ENCODE results near the gene TAGAP.
"Not testable (repeated sequence)": the region's sequence is repeated elsewhere in the genome, so short reads cannot be mapped to it uniquely, and the experiment has no call there.

The TAGAP gene

GRCh38 chr6:158999154-158999665, 45.6 kb downstream of the TAGAP start:
- Mint-ChIP-seq H3K27me3 (ENCODE audit: low read depth) (no peaks in the 10 kb centered on the region), H3K4me3 (peak overlapping the region; percentile 99), H3K4me1 (ENCODE audit: low read depth) (peaks cover 22% of the 10 kb centered on the region), H3K9me3 (no peaks in the 10 kb centered on the region), H3K27ac (peak overlapping the region; percentile 95), H3K36me3 (ENCODE audit: low read depth) (peaks cover 7% of the 10 kb centered on the region)

- Mint-ChIP-seq H3K27me3 (ENCODE audit: low read depth) (no peaks in the 10 kb centered on the region), H3K4me1 (ENCODE audit: low read depth) (peaks cover 22% of the 10 kb centered on the region), H3K4me3 (no peak overlapping the region), H3K9me3 (no peaks in the 10 kb centered on the region), H3K27ac (no peak overlapping the region), H3K36me3 (ENCODE audit: low read depth) (peaks cover 4% of the 10 kb centered on the region)
Observed at GRCh38 chr6:158996856-158997255, 47.9 kb downstream of the TAGAP start.

GRCh38 chr6:158993639-158994038, 51.2 kb downstream of the TAGAP start:
- Mint-ChIP-seq H3K36me3 (ENCODE audit: low read depth) (peaks cover 12% of the 10 kb centered on the region), H3K4me1 (ENCODE audit: low read depth) (peaks cover 12% of the 10 kb centered on the region), H3K9me3 (peaks cover 12% of the 10 kb centered on the region), H3K27me3 (ENCODE audit: low read depth) (no peaks in the 10 kb centered on the region), H3K4me3 (no peak overlapping the region), H3K27ac (no peak overlapping the region)

- Mint-ChIP-seq H3K9me3 (peaks cover 23% of the 10 kb centered on the region), H3K27ac (no peak overlapping the region), H3K36me3 (ENCODE audit: low read depth) (peaks cover 18% of the 10 kb centered on the region), H3K4me3 (no peak overlapping the region), H3K4me1 (ENCODE audit: low read depth) (peaks cover 10% of the 10 kb centered on the region), H3K27me3 (ENCODE audit: low read depth) (no peaks in the 10 kb centered on the region)
Observed at GRCh38 chr6:158991017-158991723, 53.6 kb downstream of the TAGAP start.

- H3K4me3 Mint-ChIP-seq; H3K4me1 Mint-ChIP-seq (ENCODE audit: low read depth); H3K27ac Mint-ChIP-seq; H3K27me3 Mint-ChIP-seq (ENCODE audit: low read depth): not testable (repeated sequence)
- H3K9me3 Mint-ChIP-seq: peaks cover 23% of the 10 kb centered on the region
- H3K36me3 Mint-ChIP-seq (ENCODE audit: low read depth): peaks cover 14% of the 10 kb centered on the region
Observed at GRCh38 chr6:158989711-158990110, 55.1 kb downstream of the TAGAP start.

GRCh38 chr6:158988477-158988876, 56.3 kb downstream of the TAGAP start:
- Mint-ChIP-seq H3K36me3 (ENCODE audit: low read depth) (peaks cover 14% of the 10 kb centered on the region), H3K9me3 (peaks cover 23% of the 10 kb centered on the region), H3K27ac (no peak overlapping the region), H3K4me1 (ENCODE audit: low read depth) (peaks cover 5% of the 10 kb centered on the region), H3K27me3 (ENCODE audit: low read depth) (no peaks in the 10 kb centered on the region), H3K4me3 (no peak overlapping the region)

GRCh38 chr6:158987657-158988056, 57.1 kb downstream of the TAGAP start:
- peaks cover 5% of the 10 kb centered on the region for H3K4me1 Mint-ChIP-seq (ENCODE audit: low read depth)
- no peak overlapping the region for H3K4me3 Mint-ChIP-seq
- H3K9me3 Mint-ChIP-seq: peaks cover 23% of the 10 kb centered on the region
- H3K27me3 Mint-ChIP-seq (ENCODE audit: low read depth): no peaks in the 10 kb centered on the region
- peaks cover 14% of the 10 kb centered on the region for H3K36me3 Mint-ChIP-seq (ENCODE audit: low read depth)
- no peak overlapping the region for H3K27ac Mint-ChIP-seq

Data from T-helper 1 cell treated with Interleukin-12 subunit alpha and Interleukin-12 subunit beta and Interleukin-4 antibody, amounts not matched to agents 30 μg/mL and 1 μg/mL, for 36 hours (primary cell).